Measurements from ENCODE around the gene ABCC6.
A peak's percentile ranks its signal among the peaks of the same experiment; 100 is the strongest.
"Not testable (repeated sequence)": the region's sequence is repeated elsewhere in the genome, so short reads cannot be mapped to it uniquely, and the experiment has no call there.

The ABCC6 gene

GRCh38 chr16:16222850-16223661, at the start of gene ABCC6:
ABCC6 (minus strand) TSS chr16:16223494; CDS start chr16:16223434, 60 bp downstream.
- H3K4me3 ChIP-seq (ENCODE audit: low read depth, low read length); DNase-seq (ENCODE audit: low read depth): not testable (repeated sequence)

- H3K4me3 ChIP-seq (ENCODE audit: low read depth, low read length); DNase-seq (ENCODE audit: low read depth): not testable (repeated sequence)
Observed at GRCh38 chr16:16272573-16273221, 49.4 kb upstream of the ABCC6 start.

GRCh38 chr16:16271658-16272057, 48.4 kb upstream of the ABCC6 start:
- DNase-seq (ENCODE audit: low read depth); H3K4me3 ChIP-seq (ENCODE audit: low read depth, low read length): not testable (repeated sequence)

- not testable (repeated sequence) for H3K4me3 ChIP-seq (ENCODE audit: low read depth, low read length); DNase-seq (ENCODE audit: low read depth)
Observed at GRCh38 chr16:16268185-16268808, 45.0 kb upstream of the ABCC6 start.

GRCh38 chr16:16267708-16268107, 44.4 kb upstream of the ABCC6 start:
- DNase-seq (ENCODE audit: low read depth); H3K4me3 ChIP-seq (ENCODE audit: low read depth, low read length): not testable (repeated sequence)

GRCh38 chr16:16265044-16265443, 41.8 kb upstream of the ABCC6 start:
- not testable (repeated sequence) for DNase-seq (ENCODE audit: low read depth); H3K4me3 ChIP-seq (ENCODE audit: low read depth, low read length)

GRCh38 chr16:16263947-16264346, 40.7 kb upstream of the ABCC6 start:
- not testable (repeated sequence) for DNase-seq (ENCODE audit: low read depth)

GRCh38 chr16:16262954-16263555, 39.8 kb upstream of the ABCC6 start:
- DNase-seq (ENCODE audit: low read depth); H3K4me3 ChIP-seq (ENCODE audit: low read depth, low read length): not testable (repeated sequence)

More at GRCh38 chr16:16263947-16264346, 40.7 kb upstream of the ABCC6 start:
- not testable (repeated sequence) for H3K4me3 ChIP-seq (ENCODE audit: low read depth, low read length)

GRCh38 chr16:16259971-16260370, 36.7 kb upstream of the ABCC6 start:
- DNase-seq (ENCODE audit: low read depth); H3K4me3 ChIP-seq (ENCODE audit: low read depth, low read length): not testable (repeated sequence)

- not testable (repeated sequence) for DNase-seq (ENCODE audit: low read depth); H3K4me3 ChIP-seq (ENCODE audit: low read depth, low read length)
Observed at GRCh38 chr16:16258822-16259221, 35.5 kb upstream of the ABCC6 start.

GRCh38 chr16:16257301-16257923, 34.1 kb upstream of the ABCC6 start:
- DNase-seq (ENCODE audit: low read depth); H3K4me3 ChIP-seq (ENCODE audit: low read depth, low read length): not testable (repeated sequence)
- TF ChIP-seq CTCF (IDR thresholded peaks at IDR 0.05; ENCODE audit: insufficient read depth, low read depth, low read length, missing control alignments) = peak; percentile 23

- DNase-seq (ENCODE audit: low read depth); H3K4me3 ChIP-seq (ENCODE audit: low read depth, low read length): not testable (repeated sequence)
Observed at GRCh38 chr16:16252377-16252776, 29.1 kb upstream of the ABCC6 start.

GRCh38 chr16:16249621-16250330, 26.5 kb upstream of the ABCC6 start:
- not testable (repeated sequence) for DNase-seq (ENCODE audit: low read depth); H3K4me3 ChIP-seq (ENCODE audit: low read depth, low read length)

GRCh38 chr16:16247439-16247838, 24.1 kb upstream of the ABCC6 start:
- H3K4me3 ChIP-seq (ENCODE audit: low read depth, low read length); DNase-seq (ENCODE audit: low read depth): not testable (repeated sequence)

GRCh38 chr16:16246578-16247262, 23.4 kb upstream of the ABCC6 start:
- not testable (repeated sequence) for DNase-seq (ENCODE audit: low read depth); H3K4me3 ChIP-seq (ENCODE audit: low read depth, low read length)

GRCh38 chr16:16243886-16244285, 20.6 kb upstream of the ABCC6 start:
- not testable (repeated sequence) for DNase-seq (ENCODE audit: low read depth); H3K4me3 ChIP-seq (ENCODE audit: low read depth, low read length)
